Endothelial cell (in vitro differentiated cells): ENCODE measurements around the gene LCE1C. TPM values are rescaled to one million over a fixed set of nuclear protein-coding genes. Genes with fewer than 3 reads are reported as not detected.

Experiments
- DNase-seq: peaks from one replicate; pipeline ENCODE4 v3.0.0; 2021; ENCODE audit warnings: low spot score
- H3K27ac Mint-ChIP-seq: one replicate; pipeline ENCODE4 v1.8.0; 2021; ENCODE audit warnings: mixed read lengths, inconsistent platforms; ENCODE audit not compliant: unreplicated experiment
- H3K27me3 Mint-ChIP-seq: one replicate; pipeline ENCODE4 v1.8.0; 2021; ENCODE audit warnings: mild to moderate bottlenecking, moderate library complexity, mixed read lengths, inconsistent platforms; ENCODE audit not compliant: unreplicated experiment
- H3K36me3 Mint-ChIP-seq: one replicate; pipeline ENCODE4 v1.8.0; 2021; ENCODE audit warnings: mild to moderate bottlenecking, low read depth, mixed read lengths, inconsistent platforms; ENCODE audit not compliant: unreplicated experiment
- H3K4me1 Mint-ChIP-seq: one replicate; pipeline ENCODE4 v1.8.0; 2021; ENCODE audit warnings: mild to moderate bottlenecking, mixed read lengths, inconsistent platforms; ENCODE audit not compliant: unreplicated experiment
- H3K4me3 Mint-ChIP-seq: one replicate; pipeline ENCODE4 v1.8.0; 2021; ENCODE audit warnings: mild to moderate bottlenecking, mixed read lengths, inconsistent platforms; ENCODE audit not compliant: unreplicated experiment
- H3K9me3 Mint-ChIP-seq: one replicate; pipeline ENCODE4 v1.8.0; 2021; ENCODE audit warnings: mixed read lengths, inconsistent platforms; ENCODE audit not compliant: unreplicated experiment
- CTCF ChIP-seq: fragments of 200-600 bp; sonication (generic); IDR thresholded peaks from one replicate; pipeline ENCODE4 v1.5.0; 2021; ENCODE audit warnings: antibody characterized with exemption; ENCODE audit not compliant: unreplicated experiment
- total RNA-seq: library from RNA; stranded (reverse); fragmentation: NEBNext Ultra II Directional; extraction: Animal tissue kit (Norgen Biotek cat#: 25700); gene quantifications from one replicate; pipeline ENCODE4 v1.2.1, GENCODE V29; 2021; ENCODE audit not compliant: unreplicated experiment

The LCE1C gene
- total RNA-seq, 1 donor from 2014 or later: not detected

GRCh38 chr1:152801333-152801732 lies 5.1 kb downstream of the LCE1C start:
- no peaks in the 10 kb centered on the region for H3K9me3 Mint-ChIP-seq
- H3K36me3 Mint-ChIP-seq: no peaks in the 10 kb centered on the region
- TF ChIP-seq CTCF: no peak
- H3K4me3 Mint-ChIP-seq: no peak overlapping the region
- no peaks in the 10 kb centered on the region for H3K27me3 Mint-ChIP-seq
- no peak for DNase-seq
- peaks cover 6% of the 10 kb centered on the region for H3K4me1 Mint-ChIP-seq
- no peak overlapping the region for H3K27ac Mint-ChIP-seq

- no peak for TF ChIP-seq CTCF
- H3K4me1 Mint-ChIP-seq: peaks cover 6% of the 10 kb centered on the region
- H3K4me3 Mint-ChIP-seq: no peak within 1 kb of the TSS
- no peak within 1 kb of the TSS for H3K27ac Mint-ChIP-seq
- DNase-seq: no peak
- H3K36me3 Mint-ChIP-seq: no peaks in the 10 kb centered on the region
- no peaks in the 10 kb centered on the region for H3K9me3 Mint-ChIP-seq
- no peaks in the 10 kb centered on the region for H3K27me3 Mint-ChIP-seq
Measured at GRCh38 chr1:152796421-152796820, 10.0 kb downstream of the LCE1C start, which contains the start of gene LCE1D. LCE1D (plus strand) TSS chr1:152796721; CDS start chr1:152797795, 1,074 bp downstream.

- H3K27me3 Mint-ChIP-seq: no peaks in the 10 kb centered on the region
- H3K4me1 Mint-ChIP-seq: peaks cover 6% of the 10 kb centered on the region
- no peaks in the 10 kb centered on the region for H3K9me3 Mint-ChIP-seq
- no peak for TF ChIP-seq CTCF
- H3K36me3 Mint-ChIP-seq: no peaks in the 10 kb centered on the region
- H3K27ac Mint-ChIP-seq: no peak overlapping the region
- no peak for DNase-seq
- H3K4me3 Mint-ChIP-seq: no peak overlapping the region
Measured at GRCh38 chr1:152795686-152796085, 10.8 kb downstream of the LCE1C start.

- DNase-seq: no peak
- H3K36me3 Mint-ChIP-seq: no peaks in the 10 kb centered on the region
- no peak within 1 kb of the TSS for H3K27ac Mint-ChIP-seq
- H3K4me3 Mint-ChIP-seq: no peak within 1 kb of the TSS
- H3K27me3 Mint-ChIP-seq: no peaks in the 10 kb centered on the region
- TF ChIP-seq CTCF: no peak
- H3K4me1 Mint-ChIP-seq: peaks cover 2% of the 10 kb centered on the region
- no peaks in the 10 kb centered on the region for H3K9me3 Mint-ChIP-seq
Measured at GRCh38 chr1:152786077-152786476, 20.4 kb downstream of the LCE1C start, which contains the start of gene LCE1E. LCE1E (plus strand) TSS chr1:152786257; CDS start chr1:152787300, 1,043 bp downstream.

GRCh38 chr1:152783095-152783494 lies 23.4 kb downstream of the LCE1C start:
- H3K27me3 Mint-ChIP-seq: no peaks in the 10 kb centered on the region
- no peak for DNase-seq

More at GRCh38 chr1:152783095-152783494, 23.4 kb downstream of the LCE1C start:
- Mint-ChIP-seq H3K4me3 (no peak overlapping the region), H3K9me3 (no peaks in the 10 kb centered on the region), H3K36me3 (no peaks in the 10 kb centered on the region), H3K27ac (no peak overlapping the region), H3K4me1 (peaks cover 1% of the 10 kb centered on the region)
- no peak for TF ChIP-seq CTCF
